Fibroblast of the conjunctiva (primary cell): ENCODE measurements around the gene TGFB1I1.

Experiments used
- DNase-seq: peaks from one replicate; pipeline ENCODE4 v3.0.0-alpha.2; 2010; ENCODE audit warnings: low read depth

TGFB1I1 gene

GRCh38 chr16:31452631-31453106 lies 19.3 kb upstream of the TGFB1I1 start:
- peak; percentile 84 for DNase-seq

- peak; percentile 61 for DNase-seq
These were observed 18.4 kb upstream of the TGFB1I1 start for GRCh38 chr16:31453255-31454204.

GRCh38 chr16:31455601-31456314 lies 16.2 kb upstream of the TGFB1I1 start:
- DNase-seq = no peak

GRCh38 chr16:31456988-31457360 lies 15.0 kb upstream of the TGFB1I1 start:
- no peak for DNase-seq

- no peak for DNase-seq
These were observed 13.7 kb upstream of the TGFB1I1 start for GRCh38 chr16:31458073-31458843.

GRCh38 chr16:31458844-31459686 lies 12.9 kb upstream of the TGFB1I1 start, which contains the start of gene ARMC5:
TSS of gene ARMC5 (plus strand) at chr16:31459501. CDS start at chr16:31459525, 24 bp downstream.
- peak; percentile 98 for DNase-seq

GRCh38 chr16:31459687-31460581 lies 12.0 kb upstream of the TGFB1I1 start:
- DNase-seq = peak; percentile 100

GRCh38 chr16:31460582-31461002 lies 11.4 kb upstream of the TGFB1I1 start:
- peak; percentile 67 for DNase-seq

- DNase-seq = no peak
These were observed 10.6 kb upstream of the TGFB1I1 start for GRCh38 chr16:31461201-31461920.

GRCh38 chr16:31461921-31462804 lies 9.8 kb upstream of the TGFB1I1 start:
- no peak for DNase-seq

- no peak for DNase-seq
These were observed 7.6 kb upstream of the TGFB1I1 start for GRCh38 chr16:31464348-31464769.

- DNase-seq = no peak
These were observed 7.1 kb upstream of the TGFB1I1 start for GRCh38 chr16:31464781-31465260.

- DNase-seq = no peak
These were observed 6.1 kb upstream of the TGFB1I1 start for GRCh38 chr16:31465788-31466370.

GRCh38 chr16:31466381-31466841 lies 5.5 kb upstream of the TGFB1I1 start:
- no peak for DNase-seq

GRCh38 chr16:31467151-31467773 lies 4.7 kb upstream of the TGFB1I1 start:
- DNase-seq = no peak

GRCh38 chr16:31467858-31468257 lies 4.1 kb upstream of the TGFB1I1 start:
- DNase-seq = no peak

GRCh38 chr16:31470615-31471014 lies 1.3 kb upstream of the TGFB1I1 start:
- DNase-seq = no peak
